HFFc6 (cell line): ENCODE measurements around the gene LMO1. TPM values are rescaled to one million over a fixed set of nuclear protein-coding genes. Genes with fewer than 3 reads are reported as not detected.

Source experiments
- DNase-seq: peaks from one replicate; pipeline ENCODE4 v3.0.0-alpha.2; 2018
- H3K27ac Mint-ChIP-seq: 2 replicates; pipeline ENCODE4 v1.8.0; 2020; ENCODE audit warnings: mild to moderate bottlenecking, mixed read lengths
- H3K27me3 Mint-ChIP-seq: 2 replicates; pipeline ENCODE4 v1.8.0; 2021; ENCODE audit warnings: mild to moderate bottlenecking, moderate library complexity, mixed read lengths; ENCODE audit not compliant: insufficient read depth
- H3K36me3 Mint-ChIP-seq: 2 replicates; pipeline ENCODE4 v1.8.0; 2021; ENCODE audit warnings: low read depth, mixed read lengths
- H3K4me1 Mint-ChIP-seq: 2 replicates; pipeline ENCODE4 v1.8.0; 2020; ENCODE audit warnings: low read depth, mixed read lengths
- H3K4me3 Mint-ChIP-seq: 2 replicates; pipeline ENCODE4 v1.8.0; 2020; ENCODE audit warnings: mild to moderate bottlenecking, moderate library complexity, mixed read lengths
- H3K9me3 Mint-ChIP-seq: 2 replicates; pipeline ENCODE4 v1.8.0; 2020; ENCODE audit warnings: mild to moderate bottlenecking, mixed read lengths
- CTCF ChIP-seq: fragments of 200-600 bp; sonication (generic); IDR thresholded peaks from 2 replicates; pipeline ENCODE4 v1.5.0; 2021; ENCODE audit warnings: antibody characterized with exemption, mild to moderate bottlenecking
- total RNA-seq, 6 experiments: library from RNA; stranded (reverse); fragmentation: NEBNext Ultra II Directional; extraction: Animal tissue kit (Norgen Biotek cat#: 25700); gene quantifications; 2 replicates in 1 of 6; 3 replicates in 5 of 6; pipeline ENCODE4 v1.2.3, GENCODE V29; 2021

Gene LMO1
- total RNA-seq, 6 experiments from 2014 or later = not detected

DNA sequence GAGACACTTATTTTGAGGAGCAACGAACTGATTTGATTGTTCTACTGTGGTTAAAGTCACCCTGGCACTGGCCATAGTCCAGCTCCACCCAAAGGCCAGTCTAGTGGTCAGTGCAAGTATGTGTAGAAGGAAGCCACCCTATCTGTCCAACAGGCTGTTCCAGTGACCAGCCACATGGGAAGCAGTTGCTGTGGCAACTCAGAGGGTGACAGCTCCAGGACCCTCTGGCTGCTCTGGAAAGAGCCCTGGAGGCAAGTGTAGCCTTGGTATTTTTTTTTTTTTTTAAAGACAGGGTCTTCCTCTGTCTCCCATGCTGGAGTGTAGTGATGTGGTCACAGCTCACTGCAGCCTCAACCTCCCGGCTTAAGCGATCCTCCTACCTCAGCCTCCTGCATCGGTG is 27.8 kb downstream of the LMO1 start:
- no peaks in the 10 kb centered on the region for H3K36me3 Mint-ChIP-seq
- H3K27me3 Mint-ChIP-seq = peaks cover 21% of the 10 kb centered on the region
- no peaks in the 10 kb centered on the region for H3K9me3 Mint-ChIP-seq
- no peak overlapping the region for H3K4me3 Mint-ChIP-seq
- no peak for TF ChIP-seq CTCF
- no peak overlapping the region for H3K27ac Mint-ChIP-seq
- no peak for DNase-seq
- H3K4me1 Mint-ChIP-seq = peaks cover 21% of the 10 kb centered on the region

DNA sequence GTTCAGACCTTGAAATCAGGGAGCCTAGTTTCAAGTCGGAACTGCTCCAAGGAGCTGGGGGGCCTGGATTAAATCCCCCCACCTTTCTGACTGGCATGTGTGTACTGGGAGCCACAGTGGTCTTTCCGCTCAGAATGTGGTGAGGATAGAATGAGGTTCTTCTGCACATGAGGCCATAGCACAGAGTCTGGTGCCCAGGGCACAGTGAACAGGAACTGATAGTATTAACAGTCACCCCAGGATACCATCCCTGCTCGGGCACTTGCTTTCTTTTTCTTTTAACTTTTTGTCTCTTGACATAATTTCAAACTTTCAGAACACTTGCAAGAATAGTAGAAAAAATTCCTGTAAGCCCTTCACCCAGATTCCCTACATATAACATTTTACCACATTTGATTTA is 28.8 kb downstream of the LMO1 start:
- H3K4me3 Mint-ChIP-seq = peak overlapping the region; percentile 2; the same call in 1 of the 2 replicates
- no peak for DNase-seq
- H3K9me3 Mint-ChIP-seq = no peaks in the 10 kb centered on the region
- H3K4me1 Mint-ChIP-seq = peaks cover 21% of the 10 kb centered on the region
- no peak overlapping the region for H3K27ac Mint-ChIP-seq
- no peak for TF ChIP-seq CTCF
- H3K36me3 Mint-ChIP-seq = no peaks in the 10 kb centered on the region
- H3K27me3 Mint-ChIP-seq = peaks cover 20% of the 10 kb centered on the region

DNA sequence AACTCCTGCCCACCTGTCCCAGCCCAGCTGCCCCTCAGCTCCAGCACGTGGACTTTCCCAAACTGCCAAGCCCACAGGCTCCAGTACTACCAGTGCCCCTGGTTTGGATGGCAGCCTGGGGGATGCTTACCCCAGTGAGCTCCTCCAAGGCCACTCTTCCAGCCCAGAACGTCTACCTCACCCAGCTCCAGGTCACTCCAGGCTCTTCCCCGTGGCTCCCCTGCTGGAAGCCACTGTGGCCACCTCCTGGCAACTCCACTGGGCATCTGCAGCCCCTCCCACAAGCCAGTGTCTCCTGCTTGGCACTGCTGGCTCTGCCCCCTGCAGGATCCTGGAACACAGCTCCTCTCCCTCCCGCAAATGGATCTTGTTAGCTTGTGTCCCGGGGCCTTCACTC is 29.3 kb downstream of the LMO1 start:
- DNase-seq = no peak
- no peaks in the 10 kb centered on the region for H3K36me3 Mint-ChIP-seq
- H3K27ac Mint-ChIP-seq = no peak overlapping the region
- no peak for TF ChIP-seq CTCF
- H3K9me3 Mint-ChIP-seq = no peaks in the 10 kb centered on the region
- H3K4me1 Mint-ChIP-seq = peaks cover 23% of the 10 kb centered on the region
- H3K4me3 Mint-ChIP-seq = no peak overlapping the region
- peaks cover 19% of the 10 kb centered on the region for H3K27me3 Mint-ChIP-seq

GRCh38 chr11:8233691-8234424 is 29.8 kb downstream of the LMO1 start:
- Mint-ChIP-seq H3K4me3 (no peak overlapping the region), H3K27ac (no peak overlapping the region), H3K36me3 (no peaks in the 10 kb centered on the region), H3K27me3 (peaks cover 15% of the 10 kb centered on the region), H3K9me3 (no peaks in the 10 kb centered on the region), H3K4me1 (peaks cover 26% of the 10 kb centered on the region)
- DNase-seq = no peak
- TF ChIP-seq CTCF = no peak

DNA sequence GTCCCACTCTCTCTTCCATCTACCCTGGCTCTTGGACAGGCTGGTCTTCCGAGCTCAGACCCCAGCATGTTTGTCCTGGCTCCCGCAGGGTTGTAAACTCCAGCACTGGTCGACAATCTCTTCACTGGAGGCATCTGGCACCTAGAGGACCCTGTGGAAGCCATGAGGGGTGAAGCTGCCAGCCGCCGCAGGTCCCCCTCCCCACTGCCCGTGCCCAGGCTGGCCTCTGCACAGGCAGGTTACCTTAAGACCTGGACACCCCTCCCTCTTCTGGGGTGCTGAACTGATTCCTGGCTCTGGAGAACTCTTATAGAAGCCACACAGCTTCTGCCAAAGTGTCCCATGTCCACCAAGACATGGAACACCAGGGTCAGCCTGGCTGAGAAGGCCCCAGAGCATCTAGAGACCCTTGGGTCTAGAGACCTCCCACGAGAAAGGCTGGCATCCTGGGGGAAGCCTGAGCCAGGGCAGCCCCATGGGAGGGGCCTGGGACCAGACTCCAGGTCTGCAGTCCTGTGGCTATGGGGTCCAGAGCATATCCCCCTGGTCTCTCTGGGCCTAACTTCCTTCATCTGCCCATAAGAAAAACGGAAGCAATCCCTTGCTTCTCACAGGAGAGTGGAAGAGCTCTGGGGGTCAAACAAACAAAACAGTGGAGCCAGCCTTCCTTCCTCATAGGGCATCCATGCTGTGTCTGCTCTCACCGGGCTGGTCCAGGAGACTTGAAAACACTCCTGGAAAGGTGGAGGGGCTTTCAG is 30.6 kb downstream of the LMO1 start:
- no peak for DNase-seq
- Mint-ChIP-seq H3K9me3 (no peaks in the 10 kb centered on the region), H3K4me3 (no peak overlapping the region), H3K36me3 (no peaks in the 10 kb centered on the region), H3K27ac (no peak overlapping the region), H3K27me3 (peaks cover 15% of the 10 kb centered on the region), H3K4me1 (peaks cover 26% of the 10 kb centered on the region)
- no peak for TF ChIP-seq CTCF
